Gastrocnemius medialis (tissue), 4 donors: Measurements from ENCODE around the gene MYOZ2.

Experiments used
- CTCF ChIP-seq, 5 experiments: fragments of 450-650 bp in 3 of 5; fragments of 200-600 bp in 2 of 5; sonication (generic) in 2 of 5; IDR thresholded peaks in 4 of 5; conservative IDR thresholded peaks in 1 of 5; 1 replicate in 4 of 5; 2 replicates in 1 of 5; pipeline ENCODE4 v1.5.1; 2016 to 2019; ENCODE audit warnings: antibody characterized with exemption in 5 of 5, mild to moderate bottlenecking in 3 of 5, moderate library complexity in 3 of 5
- POLR2A ChIP-seq, 2 donors: fragments of 450-650 bp; IDR thresholded peaks; one replicate each; pipeline ENCODE4 v1.6.1; 2017; ENCODE audit warnings: antibody characterized with exemption in 2 of 2, mild to moderate bottlenecking in 2 of 2, moderate library complexity in 2 of 2

DNA sequence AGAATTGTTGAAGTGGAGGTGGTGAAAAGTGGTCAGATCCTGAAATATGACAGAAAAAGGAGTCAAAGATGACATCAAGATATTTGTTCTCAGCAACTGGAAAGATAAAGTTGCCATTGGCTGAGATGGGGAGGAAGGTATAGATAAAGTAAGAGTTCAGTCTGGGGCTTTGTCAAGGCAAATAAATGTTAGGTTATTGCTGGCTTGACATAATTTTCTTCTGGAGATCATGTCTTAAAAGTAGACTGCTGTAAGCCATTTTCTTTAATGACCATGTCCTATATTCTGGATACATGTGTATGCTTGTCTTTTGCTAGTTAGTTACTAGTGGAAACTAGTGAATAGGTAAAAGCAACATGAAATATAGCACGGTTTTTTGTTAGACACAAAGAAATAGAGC lies 82.5 kb downstream of the MYOZ2 start:
- no peak for TF ChIP-seq CTCF (IDR thresholded peaks at IDR 0.05 in 4 of 5, conservative IDR thresholded peaks at IDR 0.05 in 1 of 5)
- no peak for TF ChIP-seq POLR2A (IDR thresholded peaks at IDR 0.05)
